Mesodermal cell (in vitro differentiated cells): Measurements from ENCODE around the gene ITGB2.
"Not testable (repeated sequence)": the region's sequence is repeated elsewhere in the genome, so short reads cannot be mapped to it uniquely, and the experiment has no call there.

ENCODE experiments used
- H3K27ac ChIP-seq: 2 replicates; pipeline ENCODE4 v1.7.0; 2013; ENCODE audit warnings: mild to moderate bottlenecking, low read depth, low read length, moderate library complexity; ENCODE audit not compliant: severe bottlenecking
- H3K36me3 ChIP-seq: 2 replicates; pipeline ENCODE4 v1.7.1; 2013; ENCODE audit warnings: mild to moderate bottlenecking, low read length, moderate library complexity; ENCODE audit not compliant: control insufficient read depth, insufficient read depth
- H3K4me1 ChIP-seq: one replicate; pipeline ENCODE4 v1.7.1; 2013; ENCODE audit warnings: mild to moderate bottlenecking, low read length; ENCODE audit not compliant: insufficient read depth, control insufficient read depth, poor library complexity, severe bottlenecking
- H3K4me3 ChIP-seq: 2 replicates; pipeline ENCODE4 v1.7.0; 2013; ENCODE audit warnings: low read length, control low read depth, mild to moderate bottlenecking; ENCODE audit not compliant: insufficient read depth, poor library complexity, severe bottlenecking; ENCODE audit errors: extremely low read depth
- H3K9me3 ChIP-seq: 2 replicates; pipeline ENCODE4 v1.7.1; 2013; ENCODE audit warnings: mild to moderate bottlenecking, low read length, moderate library complexity; ENCODE audit not compliant: control insufficient read depth
- WGBS, 2 experiments: methylation state at CpG; one replicate each; pipeline ENCODE4 v1.1.5; 2013; ENCODE audit warnings: missing lambda C conversion rate in 2 of 2; ENCODE audit not compliant: insufficient coverage in 2 of 2; 5-methylcytosine and 5-hydroxymethylcytosine counted together

The ITGB2 gene

DNA sequence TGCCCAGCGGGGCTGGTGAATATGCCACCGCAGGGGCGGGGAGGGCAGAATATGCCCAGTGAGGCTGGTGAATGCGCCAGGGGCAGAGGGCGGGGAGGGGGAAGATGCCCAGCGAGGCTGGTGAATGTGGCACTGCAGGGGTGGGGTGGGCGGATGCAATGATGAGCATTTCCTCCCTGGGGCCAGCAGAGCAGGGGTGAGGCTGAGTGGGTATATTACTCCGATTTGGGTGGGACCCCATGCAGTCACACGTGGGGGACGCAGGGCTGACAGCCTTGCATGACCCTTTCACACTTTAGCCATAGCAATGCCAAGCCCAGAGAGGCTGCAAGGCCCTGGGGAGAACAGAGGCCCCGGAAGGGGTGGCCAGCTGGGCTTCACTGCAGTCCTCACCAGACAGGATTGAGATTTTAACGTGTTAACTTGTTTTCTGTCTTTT lies 9.9 kb upstream of the ITGB2 start:
- Histone ChIP-seq H3K4me1 (peaks cover 38% of the 10 kb centered on the region), H3K4me3 (no peak overlapping the region), H3K36me3 (no peaks in the 10 kb centered on the region), H3K27ac (no peak overlapping the region), H3K9me3 (no peaks in the 10 kb centered on the region)
- WGBS, 2 experiments, result 24 to 36% methylated on average over 6 of the region's 12 CpGs

DNA sequence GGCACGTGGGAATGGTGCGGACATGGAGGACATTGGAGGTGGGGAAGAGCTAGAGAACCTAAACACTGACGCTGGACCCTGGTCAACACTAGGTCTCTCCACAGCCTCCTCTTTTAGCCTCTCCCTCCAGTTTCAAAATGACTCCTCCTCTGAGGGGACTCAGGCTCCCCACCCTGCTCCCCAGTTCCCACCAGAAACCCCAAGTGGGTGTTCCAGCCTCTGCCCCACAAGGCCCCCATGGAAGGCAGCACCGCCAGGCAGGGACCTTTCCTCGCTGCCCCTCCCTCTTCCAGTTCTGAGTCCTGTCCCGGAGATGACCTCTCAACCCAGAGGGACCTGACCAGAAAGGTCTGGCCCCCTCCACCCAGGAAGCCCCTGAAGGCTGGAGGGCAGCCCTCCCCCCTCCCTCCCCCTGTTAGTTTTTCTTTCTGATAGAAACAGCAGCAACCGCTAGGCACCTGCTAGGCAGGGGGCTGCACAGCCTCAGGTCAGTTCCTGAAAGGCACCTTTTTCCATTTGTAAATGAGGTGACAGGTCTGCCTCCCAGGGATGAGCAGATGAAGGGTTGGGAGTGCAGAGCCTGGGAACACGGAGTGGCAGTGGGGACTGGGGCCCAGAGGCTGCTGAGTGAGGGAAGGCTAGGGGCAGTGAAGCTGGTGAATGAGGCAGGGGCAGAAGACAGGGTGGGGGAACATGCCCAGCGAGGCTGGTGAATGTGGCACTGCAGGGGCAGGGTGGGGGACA lies 9.3 kb upstream of the ITGB2 start:
- no peak overlapping the region for H3K27ac ChIP-seq
- no peaks in the 10 kb centered on the region for H3K9me3 ChIP-seq
- no peaks in the 10 kb centered on the region for H3K36me3 ChIP-seq
- no peak overlapping the region for H3K4me3 ChIP-seq
- H3K4me1 ChIP-seq, result peaks cover 42% of the 10 kb centered on the region
- WGBS, 2 experiments, result 52 to 54% methylated on average over 7 to 9 of the region's 9 CpGs

DNA sequence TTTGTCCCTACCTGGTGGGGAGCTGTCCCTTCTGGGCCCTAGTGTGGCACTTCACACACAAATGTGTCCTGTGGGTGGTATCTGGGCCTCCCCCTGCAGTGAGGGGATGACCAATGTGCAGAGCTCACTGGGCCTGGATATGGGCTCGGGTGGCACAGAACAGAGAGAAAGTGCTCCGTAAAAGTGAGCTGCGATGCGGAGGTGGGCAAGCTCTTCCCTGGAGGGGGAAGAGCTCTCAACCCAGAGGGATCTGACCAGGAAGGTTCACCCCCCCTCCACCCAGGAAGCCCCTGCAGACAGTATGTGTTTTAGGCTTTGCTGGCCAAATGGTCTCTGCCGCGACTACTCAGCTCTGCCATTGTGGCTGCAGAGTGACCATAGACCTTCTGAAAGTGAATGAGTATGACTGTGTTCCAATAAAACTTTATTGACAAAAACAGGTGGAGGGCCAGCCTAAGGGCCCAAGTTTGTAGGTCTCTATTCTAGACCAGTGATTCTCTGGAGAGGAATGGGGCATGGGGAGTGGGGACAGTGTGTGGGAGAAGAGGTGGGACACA lies 8.6 kb upstream of the ITGB2 start:
- Histone ChIP-seq H3K9me3 (no peaks in the 10 kb centered on the region), H3K27ac (no peak overlapping the region), H3K36me3 (no peaks in the 10 kb centered on the region), H3K4me3 (no peak overlapping the region), H3K4me1 (peaks cover 46% of the 10 kb centered on the region)
- 81 to 100% methylated on average over 4 to 5 of the region's 6 CpGs for WGBS, 2 experiments

DNA sequence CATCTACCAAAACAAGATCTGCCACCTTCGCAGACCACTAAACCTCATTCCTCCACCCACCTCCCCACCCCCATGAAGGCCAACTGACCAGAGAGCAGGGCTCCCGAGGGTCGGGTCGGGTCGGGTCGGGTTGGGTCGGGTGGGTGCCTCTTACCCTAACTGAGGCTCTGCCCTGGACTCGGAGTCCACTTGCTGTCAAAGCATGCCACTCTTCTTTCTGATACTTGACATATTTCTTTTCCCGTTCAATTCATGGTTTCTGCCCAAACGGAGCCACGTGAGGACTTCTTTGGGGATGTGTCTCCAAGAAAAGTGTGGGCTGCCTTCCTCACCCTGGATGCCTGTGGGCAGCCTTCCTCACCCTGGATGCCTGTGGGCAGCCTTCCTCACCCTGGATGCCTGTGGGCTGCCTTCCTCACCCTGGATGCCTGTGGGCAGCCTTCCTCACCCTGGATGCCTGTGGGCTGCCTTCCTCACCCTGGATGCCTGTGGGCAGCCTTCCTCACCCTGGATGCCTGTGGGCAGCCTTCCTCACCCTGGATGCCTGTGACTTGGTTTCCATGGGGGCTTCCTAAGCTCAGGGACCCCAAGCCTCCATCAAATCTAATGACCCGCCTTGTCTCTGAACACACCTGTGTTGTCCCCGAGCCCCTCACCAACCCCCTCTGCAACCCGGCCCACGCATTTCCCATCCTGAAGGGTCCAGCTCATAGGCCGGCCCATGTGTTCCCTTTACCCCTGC lies 8.0 kb upstream of the ITGB2 start:
- not testable (repeated sequence) for H3K4me3 ChIP-seq, H3K27ac ChIP-seq, H3K36me3 ChIP-seq, H3K9me3 ChIP-seq
- H3K4me1 ChIP-seq, result peaks cover 46% of the 10 kb centered on the region
- WGBS, 2 experiments, result 75 to 80% methylated on average over 15 of the region's 16 CpGs

DNA sequence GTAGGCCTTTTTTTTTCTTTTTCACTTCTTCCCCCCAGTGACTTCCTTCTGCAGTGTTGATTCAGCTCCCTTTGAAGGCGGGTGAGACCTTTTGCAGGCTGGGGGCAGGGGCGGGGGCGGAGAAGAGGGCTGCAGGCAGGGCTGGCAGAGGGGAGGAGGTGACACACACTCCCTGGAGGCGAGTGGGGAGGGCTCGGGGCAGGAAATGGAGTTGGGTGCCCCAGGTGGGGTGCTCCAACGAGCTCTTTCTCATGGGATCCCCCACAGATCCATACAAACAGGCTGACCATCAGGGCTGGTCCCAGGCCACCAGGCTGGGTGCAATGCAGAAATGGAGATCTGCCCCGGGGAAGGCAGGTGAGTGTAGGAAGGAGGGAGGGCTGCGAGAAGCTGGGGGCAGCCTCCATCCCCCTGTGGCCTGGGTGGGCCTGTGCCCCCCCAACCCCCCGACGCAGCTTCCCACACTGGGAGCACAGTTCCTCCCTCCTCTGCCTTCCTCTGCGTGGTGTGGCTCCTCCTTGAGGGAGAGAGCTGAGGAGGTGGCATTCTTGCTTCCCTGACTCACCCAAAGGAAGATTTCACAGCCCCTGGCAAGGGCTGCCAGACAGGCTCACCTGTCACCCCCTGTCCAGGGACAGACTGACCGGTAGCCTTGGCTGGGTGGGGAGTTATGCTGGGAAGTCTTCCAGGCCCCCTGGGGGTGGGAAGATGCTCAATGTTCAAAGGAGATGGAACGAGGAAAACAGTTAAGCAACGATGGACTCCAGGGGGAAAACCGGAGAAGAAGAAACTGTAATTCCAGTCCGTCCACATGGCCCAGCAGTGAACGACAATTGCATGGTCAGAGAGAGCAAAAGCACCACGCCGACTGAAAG lies 7.1 kb upstream of the ITGB2 start:
- WGBS, 2 experiments, result 29 to 30% methylated on average over 8 to 11 of the region's 19 CpGs
- peak overlapping the region; percentile 29 for H3K27ac ChIP-seq
- peaks cover 46% of the 10 kb centered on the region for H3K4me1 ChIP-seq
- H3K36me3 ChIP-seq, result no peaks in the 10 kb centered on the region
- H3K4me3 ChIP-seq, result no peak overlapping the region
- H3K9me3 ChIP-seq, result no peaks in the 10 kb centered on the region

DNA sequence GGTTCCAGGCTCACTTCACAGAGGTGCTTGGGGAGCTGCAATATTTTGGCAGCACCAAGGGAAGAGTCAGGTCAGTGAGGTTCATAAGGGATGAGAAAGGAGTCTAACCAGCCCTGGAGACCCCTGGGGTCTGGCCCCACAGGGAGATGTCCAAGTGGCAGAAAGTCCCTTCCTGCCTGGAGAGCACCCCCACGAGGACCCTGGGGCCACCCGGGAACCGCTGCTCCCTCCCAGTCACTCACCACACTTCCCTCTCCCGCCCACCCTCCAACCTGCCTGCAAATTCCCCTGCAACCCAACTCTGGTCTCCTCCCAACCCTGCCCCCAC lies 6.5 kb upstream of the ITGB2 start:
- H3K4me1 ChIP-seq, result peaks cover 46% of the 10 kb centered on the region
- 10% methylated on average over 4 of the region's 4 CpGs for WGBS, 2 experiments
- H3K4me3 ChIP-seq, result no peak overlapping the region
- H3K9me3 ChIP-seq, result no peaks in the 10 kb centered on the region
- H3K27ac ChIP-seq, result peak overlapping the region; percentile 29
- no peaks in the 10 kb centered on the region for H3K36me3 ChIP-seq

DNA sequence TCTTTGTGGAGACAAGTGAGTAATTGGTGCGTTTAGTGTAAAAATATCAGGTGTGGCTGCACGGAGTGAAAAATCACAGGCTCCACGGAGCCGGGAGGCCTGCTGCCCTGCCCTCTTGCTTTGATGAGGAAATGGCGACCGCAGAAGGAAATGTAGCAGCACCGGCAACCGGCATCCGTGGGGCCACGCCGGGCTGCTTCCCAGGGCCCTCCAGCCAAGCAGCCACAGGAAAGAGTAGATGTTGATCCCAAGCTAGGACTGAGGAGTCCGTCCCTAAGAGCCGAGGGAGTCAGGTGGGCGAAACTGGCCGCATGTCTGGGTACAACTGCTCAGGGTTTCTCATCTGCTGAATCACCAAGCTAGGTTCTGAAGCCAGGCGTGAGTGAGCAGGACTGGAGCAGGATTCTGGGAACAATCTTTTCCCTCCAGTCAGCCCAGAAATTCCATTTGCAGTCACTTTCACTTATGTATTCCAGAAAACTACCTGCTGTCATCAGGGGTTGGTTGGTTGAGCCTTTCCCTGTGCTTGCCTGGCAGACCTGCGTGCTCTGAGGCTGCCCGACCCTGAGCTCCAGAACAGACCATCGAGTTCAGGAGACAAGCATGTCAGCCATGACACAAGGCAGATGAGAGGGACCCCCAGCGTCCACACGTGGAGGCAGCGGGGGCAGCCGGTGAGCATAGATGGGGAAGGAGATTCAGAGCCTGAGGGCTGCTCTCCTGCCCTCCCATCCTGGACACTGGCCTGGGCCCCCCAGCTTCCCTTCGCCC lies 5.8 kb upstream of the ITGB2 start:
- WGBS, 2 experiments, result 84 to 86% methylated on average over 18 of the region's 24 CpGs
- Histone ChIP-seq H3K36me3 (no peaks in the 10 kb centered on the region), H3K4me3 (no peak overlapping the region), H3K27ac (no peak overlapping the region), H3K9me3 (no peaks in the 10 kb centered on the region), H3K4me1 (peaks cover 46% of the 10 kb centered on the region)

DNA sequence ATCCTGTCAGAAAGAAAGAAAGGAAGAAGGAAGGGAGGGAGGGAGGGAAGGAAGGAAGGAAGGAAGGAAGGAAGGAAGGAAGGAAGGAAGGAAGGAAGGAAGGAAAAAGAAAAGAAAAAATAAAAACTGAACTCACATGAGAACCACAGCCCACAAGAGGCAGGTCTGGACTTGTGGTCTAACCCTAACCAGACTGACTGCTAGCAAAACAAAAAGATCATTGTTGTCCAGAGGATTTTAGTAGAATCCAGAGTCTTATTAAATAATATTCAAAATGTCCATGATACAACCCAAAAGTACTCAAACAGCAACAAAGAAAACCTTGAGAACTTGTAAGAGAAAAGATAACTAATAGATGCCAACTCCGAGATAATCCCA lies 4.7 kb upstream of the ITGB2 start:
- Histone ChIP-seq H3K36me3 (no peaks in the 10 kb centered on the region), H3K4me3 (no peak overlapping the region), H3K27ac (no peak overlapping the region), H3K9me3 (no peaks in the 10 kb centered on the region), H3K4me1 (peaks cover 41% of the 10 kb centered on the region)
- WGBS, 2 experiments, result 100% methylated on average over 1 of the region's 1 CpG

DNA sequence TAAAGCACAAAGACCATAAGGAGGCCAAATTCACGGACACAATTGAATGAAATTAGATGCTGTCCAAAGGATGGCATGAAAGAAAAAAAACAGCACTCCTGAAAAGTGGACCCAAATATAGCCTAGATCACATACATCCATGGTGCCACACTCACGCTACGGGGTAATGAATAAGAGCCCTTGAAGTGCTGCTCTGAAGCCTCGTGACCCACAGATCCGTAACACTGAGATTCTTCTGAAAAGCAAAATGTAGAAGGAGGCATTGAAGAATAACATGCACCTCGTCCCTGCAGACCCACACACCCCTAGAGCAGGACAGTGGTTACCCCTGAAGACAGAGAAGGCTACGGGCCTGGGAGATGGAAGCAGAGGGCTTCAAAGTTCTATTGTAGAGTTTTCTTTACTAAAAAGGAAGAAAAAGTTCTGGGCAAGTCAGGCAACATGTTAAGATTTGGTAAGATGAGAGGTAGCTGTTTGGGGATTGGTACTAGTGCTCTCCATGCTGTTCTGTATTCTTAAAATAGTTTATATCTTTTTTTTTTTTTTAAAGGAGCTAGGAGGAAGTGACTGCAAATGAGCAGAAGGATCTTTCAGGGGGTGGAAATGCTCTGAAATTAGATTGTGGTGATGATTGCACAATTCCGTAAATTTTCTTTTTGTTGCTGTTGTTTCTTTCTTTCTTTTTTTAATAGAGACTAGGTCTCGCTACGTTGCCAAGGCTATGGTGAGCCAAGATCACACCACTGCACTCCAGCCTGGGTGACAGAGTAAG lies 4.1 kb upstream of the ITGB2 start:
- H3K4me3 ChIP-seq, result no peak overlapping the region
- H3K4me1 ChIP-seq, result peaks cover 40% of the 10 kb centered on the region
- no peaks in the 10 kb centered on the region for H3K9me3 ChIP-seq
- H3K27ac ChIP-seq, result no peak overlapping the region
- H3K36me3 ChIP-seq, result no peaks in the 10 kb centered on the region
- WGBS, 2 experiments, result 94 to 95% methylated on average over 5 to 6 of the region's 10 CpGs
